Right atrium auricular region (tissue), 2 donors: ENCODE data around the gene TOR2A. TPM values are rescaled to one million over a fixed set of nuclear protein-coding genes. Genes with fewer than 3 reads are reported as not detected.

Experiments
- DNase-seq: peaks from one replicate; pipeline ENCODE4 v3.0.0-alpha.2; 2019; ENCODE audit warnings: low spot score
- H3K27ac ChIP-seq, 2 donors: fragments of 200-600 bp; sonication (generic); 1 replicate in 1 of 2; 2 replicates in 1 of 2; pipeline ENCODE4 v1.5.1; 2016 to 2019
- H3K27me3 ChIP-seq, 2 donors: fragments of 200-600 bp; sonication (generic); one replicate each; pipeline versions ENCODE4 v1.5.1 to v1.6.0; 2017 to 2019
- H3K36me3 ChIP-seq: fragments of 200-600 bp; sonication (generic); one replicate; pipeline ENCODE4 v1.5.1; 2016
- H3K4me1 ChIP-seq, 2 donors: fragments of 200-600 bp; sonication (generic); one replicate each; pipeline versions ENCODE4 v1.5.1 to v1.6.0; 2017 to 2019
- H3K4me3 ChIP-seq, 2 donors: fragments of 200-600 bp; sonication (generic); 1 replicate in 1 of 2; 2 replicates in 1 of 2; pipeline ENCODE4 v1.5.1; 2017 to 2019; ENCODE audit warnings: mild to moderate bottlenecking in 1 of 2, moderate library complexity in 1 of 2
- H3K9me3 ChIP-seq, 2 donors: fragments of 200-600 bp; sonication (generic); one replicate each; pipeline ENCODE4 v1.5.1; 2019
- total RNA-seq, 2 donors: library from RNA; depleted of rRNA; stranded (reverse); fragments of >200 nt; gene quantifications; one replicate each; pipeline ENCODE4 v1.1.0, GENCODE V29; 2016
- TF ChIP-seq, protein P1 (sequence below), 2 donors: fragments of 200-600 bp; sonication (generic); IDR thresholded peaks; one replicate each; pipeline ENCODE4 v1.5.1; 2019; ENCODE audit warnings: antibody characterized with exemption in 2 of 2

Gene TOR2A
- total RNA-seq, 2 donors from 2014 or later = 3.9 to 7.0 TPM

- Histone ChIP-seq H3K27ac (no peak overlapping the region), H3K27me3 (no peaks in the 10 kb centered on the region), H3K4me3 (no peak overlapping the region), H3K9me3 (no peaks in the 10 kb centered on the region), H3K36me3 (peaks cover 26% of the 10 kb centered on the region), H3K4me1 (no peaks in the 10 kb centered on the region)
- no peak for DNase-seq
- TF ChIP-seq, protein P1, sequence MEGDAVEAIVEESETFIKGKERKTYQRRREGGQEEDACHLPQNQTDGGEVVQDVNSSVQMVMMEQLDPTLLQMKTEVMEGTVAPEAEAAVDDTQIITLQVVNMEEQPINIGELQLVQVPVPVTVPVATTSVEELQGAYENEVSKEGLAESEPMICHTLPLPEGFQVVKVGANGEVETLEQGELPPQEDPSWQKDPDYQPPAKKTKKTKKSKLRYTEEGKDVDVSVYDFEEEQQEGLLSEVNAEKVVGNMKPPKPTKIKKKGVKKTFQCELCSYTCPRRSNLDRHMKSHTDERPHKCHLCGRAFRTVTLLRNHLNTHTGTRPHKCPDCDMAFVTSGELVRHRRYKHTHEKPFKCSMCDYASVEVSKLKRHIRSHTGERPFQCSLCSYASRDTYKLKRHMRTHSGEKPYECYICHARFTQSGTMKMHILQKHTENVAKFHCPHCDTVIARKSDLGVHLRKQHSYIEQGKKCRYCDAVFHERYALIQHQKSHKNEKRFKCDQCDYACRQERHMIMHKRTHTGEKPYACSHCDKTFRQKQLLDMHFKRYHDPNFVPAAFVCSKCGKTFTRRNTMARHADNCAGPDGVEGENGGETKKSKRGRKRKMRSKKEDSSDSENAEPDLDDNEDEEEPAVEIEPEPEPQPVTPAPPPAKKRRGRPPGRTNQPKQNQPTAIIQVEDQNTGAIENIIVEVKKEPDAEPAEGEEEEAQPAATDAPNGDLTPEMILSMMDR (IDR thresholded peaks at IDR 0.05) = no peak
These were observed 45.6 kb downstream of the TOR2A start for GRCh38 chr9:127689329-127690000.

DNA sequence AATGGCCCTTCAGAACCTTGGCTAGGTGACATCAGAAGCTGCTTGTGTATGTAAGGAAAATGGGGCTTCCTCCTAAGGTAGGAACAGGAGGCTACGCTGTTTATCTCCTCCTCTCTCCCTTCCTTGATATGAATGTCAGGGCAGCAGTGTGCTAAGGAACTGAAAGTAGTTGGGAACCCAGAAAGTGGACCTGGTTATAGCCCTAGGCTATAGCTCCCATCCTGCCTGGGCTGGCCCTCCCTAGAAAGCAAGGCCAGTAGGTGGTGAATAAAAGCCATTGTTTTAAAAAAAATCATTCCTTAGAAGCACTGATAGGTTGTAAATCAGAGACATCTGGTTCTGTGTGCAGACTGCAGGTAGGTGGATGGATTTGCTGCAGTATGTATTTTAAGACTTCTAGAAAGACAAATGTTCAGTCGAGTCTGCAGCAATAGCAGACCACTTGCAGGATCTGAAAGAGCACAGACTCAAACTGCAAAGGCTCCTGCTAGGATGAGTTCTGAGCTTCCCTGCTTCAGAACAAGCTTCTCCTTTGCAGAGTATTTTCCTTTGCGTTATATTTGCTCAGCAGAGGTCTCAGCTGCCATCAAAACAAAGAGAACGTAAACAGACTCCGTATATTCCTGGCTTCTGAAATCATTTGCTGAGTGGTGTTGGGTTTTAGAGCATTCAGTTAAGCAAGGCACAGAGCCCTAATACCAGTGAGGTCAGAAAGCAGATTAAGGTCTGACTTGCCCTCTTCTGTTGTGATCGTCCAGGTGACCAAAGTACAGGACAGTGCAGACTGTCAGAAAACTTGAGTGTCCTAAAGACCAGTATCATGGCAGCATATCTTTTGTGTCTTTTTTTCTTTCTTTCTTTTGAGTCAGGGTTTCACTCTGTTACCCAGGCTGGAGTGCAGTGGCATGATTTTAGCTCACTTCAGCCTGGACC is 48.4 kb downstream of the TOR2A start:
- Histone ChIP-seq H3K27me3 (no peaks in the 10 kb centered on the region), H3K4me3 (no peak overlapping the region), H3K9me3 (no peaks in the 10 kb centered on the region), H3K27ac (no peak overlapping the region), H3K4me1 (no peaks in the 10 kb centered on the region), H3K36me3 (peaks cover 50% of the 10 kb centered on the region)
- no peak for DNase-seq
- TF ChIP-seq, protein P1 (IDR thresholded peaks at IDR 0.05) = no peak

- H3K27me3 ChIP-seq = no peaks in the 10 kb centered on the region
- no peaks in the 10 kb centered on the region for H3K9me3 ChIP-seq
- H3K4me3 ChIP-seq = no peak overlapping the region
- TF ChIP-seq, protein P1 (IDR thresholded peaks at IDR 0.05) = no peak
- H3K27ac ChIP-seq = no peak overlapping the region
- H3K4me1 ChIP-seq = no peaks in the 10 kb centered on the region
- no peak for DNase-seq
- peaks cover 55% of the 10 kb centered on the region for H3K36me3 ChIP-seq
These were observed 50.5 kb downstream of the TOR2A start for GRCh38 chr9:127684576-127684975.

DNA sequence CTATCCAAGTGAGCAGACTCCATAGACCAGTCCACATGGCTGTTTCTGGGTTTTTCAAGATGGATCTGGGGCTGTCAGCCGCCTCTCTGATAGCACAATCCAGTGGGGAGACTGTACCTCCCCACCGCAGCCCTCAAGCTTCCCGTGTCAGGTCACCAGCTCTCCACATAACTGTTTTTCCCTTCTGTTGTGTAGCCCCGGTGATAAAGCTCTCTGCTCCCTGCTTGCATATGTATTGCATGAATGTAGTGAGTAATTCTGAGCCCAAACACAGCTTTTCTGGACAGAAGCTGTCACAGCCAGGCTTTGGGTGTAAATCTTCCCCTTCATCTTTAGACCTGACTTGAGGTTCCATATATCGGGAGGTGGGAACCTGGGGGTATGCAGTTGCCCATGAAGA is 51.4 kb downstream of the TOR2A start:
- H3K9me3 ChIP-seq = no peaks in the 10 kb centered on the region
- no peak overlapping the region for H3K4me3 ChIP-seq
- no peaks in the 10 kb centered on the region for H3K27me3 ChIP-seq
- H3K4me1 ChIP-seq = no peaks in the 10 kb centered on the region
- H3K27ac ChIP-seq = no peak overlapping the region
- H3K36me3 ChIP-seq = peaks cover 57% of the 10 kb centered on the region
- DNase-seq = no peak
- TF ChIP-seq, protein P1 (IDR thresholded peaks at IDR 0.05) = no peak

DNA sequence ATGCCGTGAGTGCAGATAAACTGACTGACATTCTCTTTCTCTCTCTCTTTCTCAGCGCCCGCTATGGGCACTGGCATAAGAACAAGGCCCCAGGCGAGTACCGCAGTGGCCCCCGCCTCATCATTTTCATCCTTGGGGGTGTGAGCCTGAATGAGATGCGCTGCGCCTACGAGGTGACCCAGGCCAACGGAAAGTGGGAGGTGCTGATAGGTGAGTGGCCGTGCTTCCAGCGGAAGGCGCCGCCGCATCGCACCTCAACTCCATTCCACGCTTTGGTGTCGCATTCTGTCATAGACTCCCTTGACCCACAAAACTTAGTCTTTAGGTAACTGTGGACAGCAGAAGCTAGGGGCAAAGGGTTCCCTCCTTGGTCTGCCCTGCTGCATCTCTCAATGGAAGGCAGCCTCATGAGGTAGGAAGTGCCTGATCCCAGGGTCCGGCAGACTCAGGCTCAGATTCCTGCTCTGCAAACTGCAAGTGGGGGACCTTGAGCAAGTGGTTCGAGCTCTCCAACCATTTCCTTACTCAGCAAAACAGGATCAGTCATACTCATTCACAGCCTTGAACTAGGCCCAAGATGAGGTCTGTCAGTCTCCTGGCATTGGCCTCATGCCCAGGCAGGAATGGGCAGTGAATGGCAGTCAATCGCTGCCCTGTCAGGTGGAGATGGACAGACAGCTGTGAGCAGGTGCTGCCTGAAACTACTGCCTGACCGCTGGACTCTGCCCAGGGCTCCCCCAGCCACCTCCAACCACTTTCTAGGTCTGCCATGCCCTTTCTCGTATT is 52.5 kb downstream of the TOR2A start:
- Histone ChIP-seq H3K4me3 (no peak overlapping the region), H3K36me3 (peaks cover 58% of the 10 kb centered on the region), H3K9me3 (no peaks in the 10 kb centered on the region), H3K27me3 (no peaks in the 10 kb centered on the region), H3K4me1 (no peaks in the 10 kb centered on the region), H3K27ac (no peak overlapping the region)
- TF ChIP-seq, protein P1 (IDR thresholded peaks at IDR 0.05) = no peak
- no peak for DNase-seq

Other genes with a start within 250 kb of the TOR2A start
- gene STXBP1, start 123.0 kb downstream of the TOR2A start, total RNA-seq = 10 to 100 TPM; 44.9 to 72.8 TPM
- not detected for gene CFAP157, start 28.3 kb downstream of the TOR2A start, total RNA-seq
- 10 to 100 TPM; 16.5 to 16.7 TPM for gene PTRH1, start 19.6 kb downstream of the TOR2A start, total RNA-seq
- under 1 TPM; 0.11 to 0.16 TPM for gene TTC16, start 19.2 kb downstream of the TOR2A start, total RNA-seq
- gene SH2D3C, start 43.4 kb upstream of the TOR2A start, total RNA-seq = 10 to 100 TPM; 11.5 to 16.5 TPM
- 10 to 100 TPM; 37.2 to 53.3 TPM for gene CDK9, start 50.7 kb upstream of the TOR2A start, total RNA-seq
- 10 to 100 TPM; 43.9 to 47.0 TPM for gene FPGS, start 67.6 kb upstream of the TOR2A start, total RNA-seq
- gene ENG, start 119.4 kb upstream of the TOR2A start, total RNA-seq = 100 to 1,000 TPM; 142 to 511 TPM
- gene AK1, start 142.4 kb upstream of the TOR2A start, total RNA-seq = 100 to 1,000 TPM; 263 to 398 TPM
- 100 to 1,000 TPM in 1 of 2 donors, 10 to 100 TPM in 1; 68.2 to 106 TPM for gene ST6GALNAC6, start 164.3 kb upstream of the TOR2A start, total RNA-seq
- 10 to 100 TPM; 31.7 to 59.0 TPM for gene ST6GALNAC4, start 181.7 kb upstream of the TOR2A start, total RNA-seq
- gene PIP5KL1, start 195.5 kb upstream of the TOR2A start, total RNA-seq = under 1 TPM in 1 of 2 donors, not detected in 1; 0.20 TPM
- gene DPM2, start 202.6 kb upstream of the TOR2A start, total RNA-seq = 10 to 100 TPM in 1 of 2 donors, 1 to 10 TPM in 1; 4.7 to 11.4 TPM
- 10 to 100 TPM in 1 of 2 donors, 1 to 10 TPM in 1; 8.3 to 11.6 TPM for gene EEIG1, start 245.7 kb upstream of the TOR2A start, total RNA-seq